ENCODE measurements around the gene UHRF2.

DNA sequence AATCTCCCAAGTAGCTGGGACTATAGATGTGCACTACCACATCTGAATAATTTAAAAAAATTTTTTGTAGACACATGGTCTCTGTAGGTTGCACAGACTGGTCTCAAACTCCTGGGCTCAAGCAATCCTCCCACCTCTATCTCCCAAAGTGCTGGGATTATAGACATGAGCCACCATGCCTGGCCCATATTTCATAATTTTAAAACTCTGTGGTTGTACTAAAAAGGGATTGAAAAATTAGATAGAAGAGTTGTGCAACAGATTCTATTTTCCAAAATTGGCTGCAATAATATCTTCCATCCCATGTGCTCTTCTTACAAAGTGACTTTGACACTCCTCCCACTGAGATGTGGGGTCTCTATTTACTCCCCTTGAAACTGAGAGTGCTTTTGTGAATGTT, 7.6 kb upstream of the UHRF2 start:
- TF ChIP-seq POLR2AphosphoS5 (IDR thresholded peaks at IDR 0.05; ENCODE audit: low read depth, low read length) (no peak), POLR2A (IDR thresholded peaks at IDR 0.05; ENCODE audit: low read depth, low read length) (no peak), TAF1 (IDR thresholded peaks at IDR 0.05; ENCODE audit: borderline replicate concordance, low read depth, low read length) (no peak)

All from GM12892 (cell line).